Measurements from ENCODE around the gene DNMT1. TPM values are rescaled to one million over a fixed set of nuclear protein-coding genes. Genes with fewer than 3 reads are reported as not detected.

The DNMT1 gene
- total and polyA plus RNA-seq, 2 donors (not counting 1 experiment from before 2014, with no cell fraction given): 53.0 to 119 TPM

DNA sequence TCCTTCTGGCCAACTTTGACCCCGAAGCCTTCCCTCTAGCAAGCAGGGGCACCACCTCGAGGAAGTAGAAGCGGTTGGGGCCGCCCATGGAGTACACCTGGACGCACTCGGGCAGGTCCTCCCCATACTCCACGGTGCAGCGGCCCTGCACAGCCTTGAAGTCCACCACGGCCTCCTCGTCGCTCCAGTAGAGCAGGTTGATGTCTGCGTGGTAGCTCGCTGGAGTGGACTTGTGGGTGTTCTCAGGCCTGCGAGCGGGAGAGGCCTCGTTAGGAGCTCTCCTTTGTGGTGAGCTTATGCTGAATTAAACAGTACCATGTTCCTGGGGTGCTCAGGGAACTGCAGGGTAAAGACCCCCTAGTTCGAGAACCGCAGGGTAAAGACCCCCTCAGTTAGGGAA lies 52.8 kb downstream of the DNMT1 start:
- WGBS (ENCODE audit: insufficient coverage): 98% methylated on average over 14 of the region's 18 CpGs
- no peaks in the 10 kb centered on the region for H3K9me3 ChIP-seq (ENCODE audit: control extremely low read depth in 1 of 3, control insufficient read depth in 2 of 3, insufficient read depth in 1 of 3, low read length in 2 of 3)
- no peak overlapping the region for H3K4me2 ChIP-seq (replicated peaks; ENCODE audit: low read depth, low read length, poor library complexity, severe bottlenecking)
- no peak overlapping the region for H2AFZ ChIP-seq (ENCODE audit: insufficient read depth, low read depth, low read length, poor library complexity, severe bottlenecking)
- no peaks in the 10 kb centered on the region for H4K20me1 ChIP-seq (ENCODE audit: control insufficient read depth, insufficient read depth, low read length, poor library complexity, severe bottlenecking)
- no peak overlapping the region for H3K9ac ChIP-seq (ENCODE audit: low read length)
- peaks cover 1 to 89% of the 10 kb centered on the region in 2 experiments for H3K36me3 ChIP-seq (replicated peaks in 1 of 2; ENCODE audit: control extremely low read depth in 1 of 2, control insufficient read depth in 1 of 2, extremely low read depth in 1 of 2, insufficient read depth in 2 of 2, low read length in 1 of 2)
- ATAC-seq (ENCODE audit: low read depth) (no peak), DNase-seq (no peak)
- no peak overlapping the region for H3K27ac ChIP-seq (ENCODE audit: low read length in 2 of 2)
- no peak overlapping the region for H3K4me3 ChIP-seq (ENCODE audit: control extremely low read depth in 1 of 5, extremely low read depth in 1 of 5, insufficient read depth in 1 of 5, low read depth in 2 of 5, low read length in 4 of 5)
- Mint-ChIP-seq H3K4me1 (no peaks in the 10 kb centered on the region), H3K9me3 (ENCODE audit: insufficient read depth) (no peaks in the 10 kb centered on the region), H3K27me3 (no peaks in the 10 kb centered on the region), H3K27ac (no peak overlapping the region), H3K4me3 (no peak overlapping the region)
- ChIA-PET POLR2A (no interaction called here), CTCF (interaction anchor here (0.9 kb wide), 1 partner anchor 22 kb away, joined by 3 read pairs; no protein-coding TSS in a partner anchor)
- H3K4me1 ChIP-seq (ENCODE audit: control insufficient read depth in 2 of 2, insufficient read depth in 2 of 2, low read length in 2 of 2): no peaks in the 10 kb centered on the region
- intact Hi-C loops (cut with micrococcal nuclease): no loop called here
- H3K27me3 ChIP-seq (replicated peaks in 1 of 4; ENCODE audit: control extremely low read depth in 1 of 4, control insufficient read depth in 3 of 4, insufficient read depth in 4 of 4, low read length in 3 of 4): no peaks in the 10 kb centered on the region
- TF ChIP-seq, protein P1, sequence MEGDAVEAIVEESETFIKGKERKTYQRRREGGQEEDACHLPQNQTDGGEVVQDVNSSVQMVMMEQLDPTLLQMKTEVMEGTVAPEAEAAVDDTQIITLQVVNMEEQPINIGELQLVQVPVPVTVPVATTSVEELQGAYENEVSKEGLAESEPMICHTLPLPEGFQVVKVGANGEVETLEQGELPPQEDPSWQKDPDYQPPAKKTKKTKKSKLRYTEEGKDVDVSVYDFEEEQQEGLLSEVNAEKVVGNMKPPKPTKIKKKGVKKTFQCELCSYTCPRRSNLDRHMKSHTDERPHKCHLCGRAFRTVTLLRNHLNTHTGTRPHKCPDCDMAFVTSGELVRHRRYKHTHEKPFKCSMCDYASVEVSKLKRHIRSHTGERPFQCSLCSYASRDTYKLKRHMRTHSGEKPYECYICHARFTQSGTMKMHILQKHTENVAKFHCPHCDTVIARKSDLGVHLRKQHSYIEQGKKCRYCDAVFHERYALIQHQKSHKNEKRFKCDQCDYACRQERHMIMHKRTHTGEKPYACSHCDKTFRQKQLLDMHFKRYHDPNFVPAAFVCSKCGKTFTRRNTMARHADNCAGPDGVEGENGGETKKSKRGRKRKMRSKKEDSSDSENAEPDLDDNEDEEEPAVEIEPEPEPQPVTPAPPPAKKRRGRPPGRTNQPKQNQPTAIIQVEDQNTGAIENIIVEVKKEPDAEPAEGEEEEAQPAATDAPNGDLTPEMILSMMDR (IDR thresholded peaks at IDR 0.05): no peak
- no peak for TF ChIP-seq EZH2 (IDR thresholded peaks at IDR 0.05; ENCODE audit: borderline replicate concordance, insufficient read depth, low read depth, low read length, poor library complexity, severe bottlenecking)
- H3K79me2 ChIP-seq (ENCODE audit: control insufficient read depth, insufficient read depth, low read length): no peaks in the 10 kb centered on the region

DNA sequence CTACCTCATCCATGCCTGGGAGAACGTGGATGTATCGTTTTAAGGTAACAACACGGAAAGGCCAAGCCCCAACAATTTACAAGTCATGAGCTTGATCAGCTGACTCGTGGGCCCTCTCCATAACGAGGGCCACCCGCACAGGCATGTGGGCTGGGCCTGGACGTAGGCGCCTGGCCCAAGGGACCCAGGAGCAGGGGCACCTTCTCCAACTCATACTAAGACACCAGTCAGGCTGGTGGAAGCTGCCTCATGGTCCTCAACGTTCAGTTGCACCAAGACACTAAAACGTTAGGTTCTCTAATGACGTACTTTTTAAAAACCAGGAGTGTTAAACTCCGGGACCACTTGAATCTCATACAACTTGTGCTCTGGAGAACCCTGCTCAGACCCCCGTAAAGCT lies 53.3 kb downstream of the DNMT1 start:
- WGBS (ENCODE audit: insufficient coverage): over 99% methylated on average over 13 of the region's 13 CpGs
- Histone ChIP-seq H3K9me3 (ENCODE audit: control extremely low read depth in 1 of 3, control insufficient read depth in 2 of 3, insufficient read depth in 1 of 3, low read length in 2 of 3) (no peaks in the 10 kb centered on the region), H4K20me1 (ENCODE audit: control insufficient read depth, insufficient read depth, low read length, poor library complexity, severe bottlenecking) (no peaks in the 10 kb centered on the region), H3K79me2 (ENCODE audit: control insufficient read depth, insufficient read depth, low read length) (no peaks in the 10 kb centered on the region), H3K4me1 (ENCODE audit: control insufficient read depth in 2 of 2, insufficient read depth in 2 of 2, low read length in 2 of 2) (no peaks in the 10 kb centered on the region), H3K4me2 (replicated peaks; ENCODE audit: low read depth, low read length, poor library complexity, severe bottlenecking) (no peak overlapping the region), H3K9ac (ENCODE audit: low read length) (no peak overlapping the region), H3K27me3 (replicated peaks in 1 of 4; ENCODE audit: control extremely low read depth in 1 of 4, control insufficient read depth in 3 of 4, insufficient read depth in 4 of 4, low read length in 3 of 4) (no peaks in the 10 kb centered on the region), H2AFZ (ENCODE audit: insufficient read depth, low read depth, low read length, poor library complexity, severe bottlenecking) (no peak overlapping the region), H3K27ac (ENCODE audit: low read length in 2 of 2) (no peak overlapping the region), H3K4me3 (ENCODE audit: control extremely low read depth in 1 of 5, extremely low read depth in 1 of 5, insufficient read depth in 1 of 5, low read depth in 2 of 5, low read length in 4 of 5) (no peak overlapping the region), H3K36me3 (replicated peaks in 1 of 2; ENCODE audit: control extremely low read depth in 1 of 2, control insufficient read depth in 1 of 2, extremely low read depth in 1 of 2, insufficient read depth in 2 of 2, low read length in 1 of 2) (peaks cover 1 to 88% of the 10 kb centered on the region in 2 experiments)
- ATAC-seq (ENCODE audit: low read depth) (no peak), DNase-seq (no peak)
- Mint-ChIP-seq H3K27ac (no peak overlapping the region), H3K4me1 (no peaks in the 10 kb centered on the region), H3K27me3 (no peaks in the 10 kb centered on the region), H3K4me3 (no peak overlapping the region), H3K9me3 (ENCODE audit: insufficient read depth) (no peaks in the 10 kb centered on the region)
- ChIA-PET CTCF (no interaction called here), POLR2A (no interaction called here)
- intact Hi-C loops (cut with micrococcal nuclease): no loop called here
- TF ChIP-seq, protein P1 (IDR thresholded peaks at IDR 0.05): no peak
- no peak for TF ChIP-seq EZH2 (IDR thresholded peaks at IDR 0.05; ENCODE audit: borderline replicate concordance, insufficient read depth, low read depth, low read length, poor library complexity, severe bottlenecking)
